Mesothelial cell of epicardium (in vitro differentiated cells): ENCODE data around the gene BIRC5. TPM values are rescaled to one million over a fixed set of nuclear protein-coding genes. Genes with fewer than 3 reads are reported as not detected.

Source experiments
- DNase-seq, 2 experiments: peaks; one replicate each; pipeline ENCODE4 v3.0.0; 2021; ENCODE audit warnings: low spot score in 2 of 2; ENCODE audit not compliant: unreplicated experiment in 2 of 2
- H3K27ac Mint-ChIP-seq: 2 replicates; pipeline ENCODE4 v1.8.0; 2021; ENCODE audit warnings: mixed read lengths
- H3K27me3 Mint-ChIP-seq: 2 replicates; pipeline ENCODE4 v1.8.0; 2021; ENCODE audit warnings: low read depth, mixed read lengths
- H3K36me3 Mint-ChIP-seq: 2 replicates; pipeline ENCODE4 v1.8.0; 2021; ENCODE audit warnings: mixed read lengths
- H3K4me1 Mint-ChIP-seq: 2 replicates; pipeline ENCODE4 v1.8.0; 2021; ENCODE audit warnings: mixed read lengths
- H3K4me3 Mint-ChIP-seq: 2 replicates; pipeline ENCODE4 v1.8.0; 2021; ENCODE audit warnings: mild to moderate bottlenecking, moderate library complexity, mixed read lengths
- H3K9me3 Mint-ChIP-seq: 2 replicates; pipeline ENCODE4 v1.8.0; 2021; ENCODE audit warnings: mixed read lengths
- total RNA-seq: library from RNA; stranded (reverse); gene quantifications from 3 replicates; pipeline ENCODE4 v1.2.1, GENCODE V29; 2021
- TF ChIP-seq, protein P1 (sequence below): fragments of 200-600 bp; sonication (generic); IDR thresholded peaks from one replicate; pipeline ENCODE4 v1.5.0; 2021; ENCODE audit warnings: antibody characterized with exemption; ENCODE audit not compliant: unreplicated experiment

Gene BIRC5
- total RNA-seq, 1 donor from 2014 or later: 22.8 TPM

DNA sequence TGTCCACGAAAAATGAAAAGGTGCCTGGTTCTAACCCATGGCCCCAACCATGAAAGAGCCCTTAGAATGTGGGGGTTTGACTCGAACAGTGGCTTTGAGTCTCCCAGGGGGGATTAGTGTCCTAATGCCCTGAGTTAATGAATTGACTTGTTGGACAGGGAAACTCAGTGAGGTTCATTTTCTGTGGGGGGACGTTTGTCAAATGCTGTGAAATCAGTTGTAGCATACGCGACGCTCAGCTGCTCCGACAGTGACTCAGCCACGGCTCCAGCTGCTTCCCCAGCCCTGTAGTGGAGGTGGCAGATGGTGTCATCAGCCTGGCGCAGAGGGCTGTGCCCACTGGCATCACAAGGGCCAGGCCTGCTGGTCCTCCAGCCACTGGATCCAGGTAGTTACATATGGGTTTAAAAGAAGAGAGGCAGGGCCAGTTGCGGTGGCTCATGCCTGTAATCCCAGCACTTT lies 13.4 kb downstream of the BIRC5 start:
- Mint-ChIP-seq H3K4me1 (peaks cover 4% of the 10 kb centered on the region), H3K9me3 (no peaks in the 10 kb centered on the region), H3K4me3 (no peak overlapping the region), H3K27ac (no peak overlapping the region), H3K27me3 (peaks cover 32% of the 10 kb centered on the region), H3K36me3 (peaks cover 6% of the 10 kb centered on the region)
- TF ChIP-seq, protein P1, sequence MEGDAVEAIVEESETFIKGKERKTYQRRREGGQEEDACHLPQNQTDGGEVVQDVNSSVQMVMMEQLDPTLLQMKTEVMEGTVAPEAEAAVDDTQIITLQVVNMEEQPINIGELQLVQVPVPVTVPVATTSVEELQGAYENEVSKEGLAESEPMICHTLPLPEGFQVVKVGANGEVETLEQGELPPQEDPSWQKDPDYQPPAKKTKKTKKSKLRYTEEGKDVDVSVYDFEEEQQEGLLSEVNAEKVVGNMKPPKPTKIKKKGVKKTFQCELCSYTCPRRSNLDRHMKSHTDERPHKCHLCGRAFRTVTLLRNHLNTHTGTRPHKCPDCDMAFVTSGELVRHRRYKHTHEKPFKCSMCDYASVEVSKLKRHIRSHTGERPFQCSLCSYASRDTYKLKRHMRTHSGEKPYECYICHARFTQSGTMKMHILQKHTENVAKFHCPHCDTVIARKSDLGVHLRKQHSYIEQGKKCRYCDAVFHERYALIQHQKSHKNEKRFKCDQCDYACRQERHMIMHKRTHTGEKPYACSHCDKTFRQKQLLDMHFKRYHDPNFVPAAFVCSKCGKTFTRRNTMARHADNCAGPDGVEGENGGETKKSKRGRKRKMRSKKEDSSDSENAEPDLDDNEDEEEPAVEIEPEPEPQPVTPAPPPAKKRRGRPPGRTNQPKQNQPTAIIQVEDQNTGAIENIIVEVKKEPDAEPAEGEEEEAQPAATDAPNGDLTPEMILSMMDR: no peak
- no peak for DNase-seq

DNA sequence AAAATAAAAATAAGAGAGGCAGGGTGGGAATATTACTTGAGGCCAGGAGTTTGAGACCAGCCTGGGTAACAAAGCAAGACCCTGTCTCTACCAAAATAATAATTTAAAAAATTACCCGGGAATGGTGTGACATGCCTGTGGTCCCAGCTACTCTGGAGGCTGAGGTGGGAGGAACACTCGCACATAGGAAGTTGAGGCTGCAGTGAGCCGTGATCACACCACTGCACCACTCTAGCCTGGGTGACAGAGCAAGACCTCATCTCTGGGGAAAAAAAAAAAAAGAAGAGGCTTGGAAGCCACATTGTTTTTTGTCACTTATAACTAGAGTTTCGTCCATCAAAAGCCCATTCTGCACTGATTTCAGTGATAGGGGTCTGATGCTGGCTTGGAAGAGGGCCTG lies 14.1 kb downstream of the BIRC5 start:
- H3K27me3 Mint-ChIP-seq: peaks cover 39% of the 10 kb centered on the region
- H3K4me3 Mint-ChIP-seq: no peak overlapping the region
- H3K36me3 Mint-ChIP-seq: peaks cover 6% of the 10 kb centered on the region
- no peak overlapping the region for H3K27ac Mint-ChIP-seq
- DNase-seq: no peak
- H3K4me1 Mint-ChIP-seq: peaks cover 4% of the 10 kb centered on the region
- H3K9me3 Mint-ChIP-seq: no peaks in the 10 kb centered on the region
- TF ChIP-seq, protein P1: no peak

DNA sequence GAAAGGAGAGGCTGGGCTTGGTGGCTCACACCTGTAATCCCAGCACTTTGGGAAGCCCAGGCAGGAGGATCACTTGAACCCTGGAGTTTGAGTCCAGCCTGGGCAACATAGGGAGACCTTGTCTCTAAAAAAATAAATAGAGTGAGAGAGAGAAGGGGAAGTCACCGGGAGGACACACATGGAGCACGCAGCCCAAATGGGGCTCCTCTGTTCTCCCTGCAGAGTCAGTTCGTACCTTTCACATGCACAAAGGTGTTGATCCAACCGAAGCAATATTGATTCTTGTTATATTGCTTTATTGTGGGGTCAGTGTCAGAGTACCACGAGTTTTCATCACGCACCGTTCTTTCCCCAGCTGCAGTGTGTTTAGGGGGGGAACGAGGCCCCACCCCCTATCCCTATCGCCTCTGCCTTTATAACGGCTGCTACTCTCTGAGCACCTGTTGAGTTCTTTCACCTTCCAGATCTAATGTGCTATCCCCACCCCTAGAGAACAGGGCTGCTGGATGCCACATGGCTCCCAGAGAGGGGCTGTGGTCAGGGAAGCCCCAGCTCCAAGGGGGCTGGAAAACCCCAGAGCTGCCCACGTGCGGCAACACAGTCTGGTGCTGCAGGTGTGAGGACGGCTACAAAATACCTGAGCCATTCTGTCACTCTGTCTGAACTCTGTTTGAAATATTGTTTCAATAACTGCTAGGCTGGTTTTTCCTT lies 16.4 kb downstream of the BIRC5 start:
- no peak for DNase-seq
- Mint-ChIP-seq H3K4me1 (peaks cover 4% of the 10 kb centered on the region), H3K36me3 (no peaks in the 10 kb centered on the region), H3K27me3 (peaks cover 44% of the 10 kb centered on the region), H3K4me3 (no peak overlapping the region), H3K9me3 (no peaks in the 10 kb centered on the region), H3K27ac (no peak overlapping the region)
- TF ChIP-seq, protein P1: no peak

DNA sequence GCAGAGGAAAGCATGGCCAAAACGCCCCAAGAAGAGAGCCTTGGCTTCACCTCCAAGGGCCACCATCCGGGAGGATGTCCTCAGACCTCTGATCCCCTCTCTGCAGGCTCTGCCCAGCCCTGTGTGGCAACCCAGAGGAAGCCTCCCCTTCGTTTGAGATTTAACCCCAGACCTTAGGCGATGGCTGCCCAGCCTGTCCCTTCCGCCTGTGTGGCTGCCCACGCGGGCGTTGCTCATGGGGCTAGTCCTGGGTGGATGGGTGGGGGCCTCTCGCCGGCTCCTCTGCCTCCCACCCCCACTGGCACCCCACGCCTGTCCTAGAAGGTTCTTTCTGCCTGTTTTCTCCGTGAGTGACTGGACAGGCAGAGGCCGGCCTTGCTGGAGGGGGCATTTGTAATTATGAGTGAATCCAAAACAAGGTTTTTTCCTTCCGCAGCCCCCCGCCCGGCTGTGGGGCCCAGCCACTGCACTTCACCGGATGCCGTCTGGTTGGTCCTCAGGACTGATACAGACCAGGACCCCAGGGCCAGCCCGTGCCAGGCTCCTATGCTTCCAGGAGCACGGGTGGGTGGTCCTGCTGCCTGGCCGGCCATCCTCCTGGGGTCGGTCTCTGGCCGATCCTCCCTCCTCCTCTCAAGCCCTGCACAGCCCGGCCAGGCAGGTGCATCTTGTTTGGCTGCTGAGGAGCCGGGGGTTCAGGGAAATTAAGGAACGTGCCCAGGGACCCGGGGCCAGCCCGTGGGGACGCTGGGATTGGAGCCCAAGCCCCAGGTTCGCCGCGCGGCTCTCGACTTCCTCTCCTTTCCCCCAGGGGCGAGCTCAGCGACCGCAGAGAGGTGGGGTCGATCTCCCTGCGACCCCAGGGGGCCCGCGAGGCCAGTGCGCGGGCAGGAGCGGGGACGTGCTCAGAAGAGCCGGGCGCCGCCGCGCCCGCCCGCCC lies 17.2 kb downstream of the BIRC5 start, which contains the start of gene TMEM235:
TSS of gene TMEM235 (plus strand) at position 636 of the 940 bp plus-strand sequence. CDS start 393 bp downstream, outside the sequence.
- H3K9me3 Mint-ChIP-seq: no peaks in the 10 kb centered on the region
- no peak within 1 kb of the TSS for H3K27ac Mint-ChIP-seq
- TF ChIP-seq, protein P1: no peak
- H3K4me1 Mint-ChIP-seq: peaks cover 4% of the 10 kb centered on the region
- peak within 1 kb of the TSS; percentile 56 for H3K4me3 Mint-ChIP-seq
- no peaks in the 10 kb centered on the region for H3K36me3 Mint-ChIP-seq
- H3K27me3 Mint-ChIP-seq: peaks cover 44% of the 10 kb centered on the region
- no peak for DNase-seq

DNA sequence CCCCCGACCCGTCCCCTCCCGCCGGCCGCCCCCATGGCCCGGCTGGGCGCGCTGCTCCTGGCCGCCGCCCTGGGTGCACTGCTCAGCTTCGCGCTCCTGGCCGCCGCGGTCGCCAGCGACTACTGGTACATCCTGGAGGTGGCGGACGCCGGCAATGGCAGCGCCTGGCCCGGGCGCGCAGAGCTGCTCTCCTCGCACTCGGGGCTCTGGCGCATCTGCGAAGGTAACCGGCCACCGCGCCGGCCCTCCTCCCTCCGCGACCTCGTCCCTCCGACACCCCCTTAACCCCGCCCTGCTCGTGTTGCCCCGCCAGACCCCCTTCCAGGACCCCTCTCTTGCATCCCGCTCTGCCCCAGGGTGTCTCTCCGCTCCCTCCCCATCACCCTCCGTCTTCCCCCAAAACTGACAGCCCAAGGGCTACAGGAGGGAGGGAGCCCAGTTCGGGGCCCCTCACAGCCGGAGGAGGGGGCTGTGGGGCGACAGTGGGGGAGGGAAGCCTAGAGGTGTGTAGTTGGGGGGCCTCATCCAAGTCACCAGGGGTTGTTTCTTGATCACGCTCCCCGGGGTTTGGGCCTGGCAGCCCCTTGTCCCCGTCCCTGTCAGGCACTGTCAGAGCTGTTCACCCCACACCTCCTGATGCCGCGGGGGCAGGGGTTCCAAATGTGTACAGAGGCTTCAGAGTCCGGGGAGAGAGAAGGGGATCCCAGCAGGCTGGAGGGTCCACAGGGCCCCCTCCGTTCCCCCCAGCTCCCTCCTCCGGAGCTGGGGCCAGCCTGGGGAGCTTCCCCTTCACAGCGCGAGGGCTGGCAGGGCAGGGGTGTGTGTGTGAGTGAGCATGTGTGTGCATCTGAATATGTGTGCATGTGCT lies 18.2 kb downstream of the BIRC5 start:
- no peak for DNase-seq

More for the DNA sequence above, 18.2 kb downstream of the BIRC5 start:
- Mint-ChIP-seq H3K4me1 (peaks cover 5% of the 10 kb centered on the region), H3K27me3 (peaks cover 44% of the 10 kb centered on the region), H3K4me3 (peak overlapping the region; percentile 53), H3K36me3 (no peaks in the 10 kb centered on the region), H3K27ac (no peak overlapping the region), H3K9me3 (no peaks in the 10 kb centered on the region)
- TF ChIP-seq, protein P1: no peak
